GM21576 (cell line): ENCODE results near the gene IL19.

ENCODE experiments used
- ATAC-seq: cut with Tn5 transposase; IDR thresholded peaks from one replicate; pipeline ENCODE4 v1.9.1; 2021; ENCODE audit warnings: mild to moderate bottlenecking, moderate library complexity; ENCODE audit not compliant: unreplicated experiment

IL19 gene

DNA sequence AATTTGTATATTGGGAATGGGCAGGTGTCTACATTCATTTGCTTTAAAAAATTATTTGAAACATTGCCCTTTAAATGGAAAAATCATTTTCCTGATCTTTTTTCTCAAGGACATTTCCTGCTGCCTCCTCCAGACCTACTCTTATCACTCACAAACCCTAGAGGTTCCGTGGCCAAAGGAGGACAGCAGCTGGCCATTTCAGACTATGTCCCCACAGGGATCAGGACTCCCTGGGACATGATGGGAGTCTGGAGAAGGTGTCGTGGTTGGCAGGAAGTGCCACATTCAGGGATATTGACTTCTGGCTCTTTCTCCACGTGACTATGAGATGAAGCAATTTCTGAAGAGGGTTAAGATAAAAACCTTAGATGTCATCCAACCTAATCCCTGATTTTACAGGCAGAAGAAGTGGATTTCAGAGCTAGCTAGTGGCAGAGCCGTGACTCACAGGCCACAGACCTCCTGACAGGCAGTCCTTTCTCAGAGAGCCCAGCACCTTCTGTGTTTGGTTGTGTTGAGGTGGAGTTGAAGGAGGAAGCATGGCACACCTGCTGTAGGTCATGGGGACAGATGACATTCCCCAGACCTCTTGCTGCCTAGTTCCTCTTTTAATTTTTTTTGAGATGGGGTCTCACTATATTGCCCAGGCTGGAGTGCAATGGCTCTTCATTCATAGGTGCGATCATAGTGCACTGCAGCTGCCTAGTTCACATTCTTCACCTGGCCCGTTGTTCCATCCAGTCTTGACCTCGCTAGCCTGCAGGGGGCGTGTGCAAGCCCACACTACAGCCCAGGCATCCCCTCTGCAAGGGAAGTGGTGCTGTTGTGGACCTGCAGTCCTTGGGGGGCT lies 27.2 kb downstream of the IL19 start:
- no peak for ATAC-seq

- no peak for ATAC-seq
Observed at GRCh38 chr1:206798384-206798996, 27.9 kb downstream of the IL19 start.

DNA sequence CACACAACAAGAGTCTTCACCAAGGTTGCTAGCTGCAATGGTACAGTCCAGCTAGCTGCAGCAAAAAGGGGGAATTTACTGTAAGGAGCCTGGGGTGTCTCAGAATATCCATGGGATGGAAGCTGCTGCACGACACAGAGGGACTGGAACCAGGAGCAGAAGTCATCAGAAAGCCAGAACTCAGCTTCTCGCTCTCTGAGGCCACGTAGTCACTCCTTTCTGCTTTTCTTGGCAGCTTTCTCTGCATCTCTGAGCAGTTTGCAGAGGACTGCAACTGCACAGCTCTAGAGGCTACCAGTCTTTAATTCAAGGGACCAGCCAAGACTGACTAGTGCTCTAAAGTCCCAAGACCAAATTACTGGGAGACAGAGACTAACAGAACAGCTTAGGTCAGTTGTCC lies 28.7 kb downstream of the IL19 start:
- ATAC-seq, result no peak

DNA sequence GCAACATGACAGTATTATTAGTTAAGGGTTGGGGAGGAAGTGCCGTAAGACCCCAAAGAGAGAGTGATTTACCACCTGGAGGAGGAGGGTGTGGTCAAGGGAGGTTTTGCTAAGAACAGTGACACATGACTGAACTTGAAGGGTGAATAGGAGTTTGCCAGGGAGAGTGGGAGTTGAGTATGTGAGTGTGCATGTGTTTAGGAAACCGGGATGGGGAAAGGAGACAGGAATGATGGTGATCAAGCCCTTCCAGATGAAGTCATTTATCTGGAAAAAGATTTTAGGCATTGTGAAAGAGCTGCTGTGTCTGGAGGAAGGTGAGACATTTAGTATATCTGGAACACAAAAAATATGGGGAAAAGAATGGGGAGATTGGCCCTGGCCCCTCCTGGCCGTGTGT lies 29.8 kb downstream of the IL19 start:
- ATAC-seq, result no peak

DNA sequence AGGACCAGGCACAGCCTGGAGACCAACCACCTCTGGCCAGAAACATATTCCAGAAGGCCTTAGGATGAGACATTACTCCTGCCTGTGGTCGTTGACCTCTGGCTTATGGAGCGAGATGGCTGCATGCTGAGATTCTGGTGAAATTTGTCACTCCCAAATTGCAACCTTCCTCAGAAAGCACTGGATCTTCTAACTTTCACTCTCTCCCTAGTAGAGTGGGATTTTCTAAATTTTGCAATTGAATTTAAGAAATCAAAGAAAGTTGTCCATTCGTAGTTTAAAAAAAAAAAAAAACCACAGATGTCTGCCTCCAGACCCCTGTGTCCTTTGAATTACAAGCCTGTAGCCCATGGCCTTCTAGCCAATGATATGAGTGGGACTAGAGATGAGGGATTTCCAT lies 30.3 kb downstream of the IL19 start:
- no peak for ATAC-seq

- no peak for ATAC-seq
Observed at GRCh38 chr1:206801467-206801866, 30.9 kb downstream of the IL19 start.

DNA sequence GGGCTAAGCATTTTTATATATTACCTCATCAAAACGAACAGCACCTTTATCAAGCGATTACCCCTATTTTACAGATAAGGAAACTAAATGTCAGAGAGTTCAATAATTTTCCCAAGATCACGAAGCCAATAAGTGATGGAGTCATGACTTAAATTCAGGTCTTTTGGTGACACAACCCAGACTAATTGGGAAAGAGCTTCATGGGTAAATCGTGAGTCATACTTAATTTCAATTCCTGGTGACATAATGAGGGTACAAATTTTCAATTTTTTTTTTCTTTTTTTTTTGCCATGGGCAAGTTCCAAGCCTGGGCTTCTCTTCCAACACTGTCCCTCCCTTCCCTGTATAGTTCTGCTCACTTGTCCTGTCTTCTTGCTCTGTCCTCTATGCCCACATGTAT lies 31.8 kb downstream of the IL19 start:
- no peak for ATAC-seq

DNA sequence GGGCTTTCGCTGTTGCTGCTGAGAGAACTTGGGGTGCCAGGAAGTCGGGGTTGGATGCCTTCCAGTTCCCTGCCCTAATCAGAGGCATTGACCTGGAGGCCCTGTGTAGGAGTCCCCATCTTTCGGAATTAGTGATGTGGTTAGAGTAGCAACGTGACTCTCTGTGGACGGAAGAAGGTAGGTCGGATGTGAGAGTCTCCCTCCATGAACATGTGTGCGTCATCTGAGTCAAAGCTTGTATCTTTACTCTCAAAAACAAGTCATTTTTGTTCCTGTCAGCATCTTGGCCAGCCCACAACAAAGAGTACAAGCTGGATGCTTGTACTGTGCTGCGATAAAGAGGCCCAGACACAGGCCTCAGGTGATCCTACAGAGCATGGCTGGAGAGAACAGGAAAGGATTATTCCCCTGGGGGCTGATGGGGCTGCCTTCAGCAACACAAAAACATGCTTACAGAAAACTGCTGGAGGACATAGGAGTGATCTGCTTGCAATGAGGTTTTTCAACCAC lies 32.7 kb downstream of the IL19 start:
- peak; percentile 99 for ATAC-seq

- ATAC-seq, result no peak
Observed at GRCh38 chr1:206804156-206804737, 33.7 kb downstream of the IL19 start.

- ATAC-seq, result no peak
Observed at GRCh38 chr1:206805357-206805756, 34.8 kb downstream of the IL19 start.

- ATAC-seq, result peak; percentile 68
Observed at GRCh38 chr1:206808615-206809014, 38.0 kb downstream of the IL19 start.

GRCh38 chr1:206809504-206810084 lies 39.0 kb downstream of the IL19 start:
- ATAC-seq, result no peak

DNA sequence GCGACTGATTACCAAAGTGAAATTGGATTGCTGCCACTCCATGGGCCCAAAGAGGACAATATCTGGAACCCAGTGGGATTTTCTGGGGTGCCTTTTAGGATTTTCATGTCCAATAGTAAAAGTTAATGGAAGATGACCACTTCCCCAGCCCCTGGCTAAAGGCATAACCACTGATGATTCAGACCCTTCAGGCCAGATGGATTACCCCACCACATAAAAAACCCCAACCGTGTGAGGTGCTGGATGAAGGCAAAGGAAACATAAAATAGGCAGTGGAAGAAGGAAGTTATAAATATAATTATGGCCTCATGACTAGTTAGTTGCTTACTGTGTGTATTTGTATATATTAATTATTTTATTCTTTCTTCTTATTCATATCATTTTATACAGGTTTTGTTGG lies 41.9 kb downstream of the IL19 start:
- ATAC-seq, result no peak

- no peak for ATAC-seq
Observed at GRCh38 chr1:206814716-206815341, 44.3 kb downstream of the IL19 start.

DNA sequence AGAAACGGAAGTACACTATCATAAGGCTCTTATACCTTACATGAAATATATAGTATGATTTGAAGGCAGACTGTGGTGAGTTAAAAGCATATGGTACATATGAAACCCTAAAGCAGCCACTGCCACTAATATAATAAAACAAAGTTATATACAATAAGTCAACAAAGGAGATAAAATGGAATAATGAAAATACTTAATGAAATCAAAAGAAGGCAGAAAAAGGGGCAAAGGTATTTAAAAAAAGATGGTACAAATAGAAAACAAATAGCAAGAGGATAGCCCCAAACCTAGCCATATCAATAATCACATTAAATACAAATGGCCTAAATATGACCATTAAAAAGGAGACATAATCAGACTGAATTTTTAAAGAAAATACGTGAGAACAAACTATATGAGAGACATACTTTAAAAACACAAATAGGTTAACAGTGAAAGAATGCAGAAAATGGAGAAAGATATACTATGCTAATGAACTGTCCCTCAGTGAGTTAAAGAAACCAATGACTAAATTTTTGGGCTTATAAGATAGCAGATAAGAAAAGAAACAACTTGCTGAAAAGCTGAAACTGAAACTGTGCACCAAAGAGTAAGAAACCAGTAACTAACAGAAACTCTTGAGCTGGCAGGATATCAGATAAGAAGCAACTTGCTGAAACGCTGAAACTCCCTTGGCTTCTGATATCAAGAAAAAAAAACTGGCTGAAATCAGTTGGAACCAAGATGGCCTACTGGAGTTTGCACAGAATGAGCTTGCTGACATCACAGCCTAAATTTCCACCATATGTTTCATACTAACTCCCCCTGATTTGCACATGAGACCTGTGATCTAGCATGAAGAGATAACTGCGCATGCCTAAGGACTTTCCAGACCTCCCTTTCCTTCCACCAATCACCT lies 46.1 kb downstream of the IL19 start:
- ATAC-seq, result peak; percentile 73

DNA sequence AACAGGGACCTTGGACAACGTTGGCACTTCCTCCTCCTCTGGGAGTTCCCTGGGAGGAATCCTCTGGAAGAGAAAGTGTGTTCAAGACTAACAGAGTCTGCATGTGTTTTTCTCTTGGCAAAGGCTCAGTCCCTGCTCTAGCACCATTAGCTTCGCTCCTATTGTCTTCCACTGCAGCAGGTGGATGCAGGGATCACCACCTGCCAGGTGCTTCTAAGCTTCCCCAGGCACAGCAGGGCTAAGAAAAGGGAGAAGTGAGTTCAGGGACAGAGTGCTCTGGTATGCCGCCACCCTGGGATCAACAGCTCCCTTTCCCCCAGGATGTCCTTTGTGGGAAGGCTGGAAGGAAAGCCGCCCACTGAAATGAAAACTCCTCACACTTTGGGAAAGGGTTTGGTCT lies 50.9 kb downstream of the IL19 start:
- ATAC-seq, result no peak

- no peak for ATAC-seq
Observed at GRCh38 chr1:206823727-206824126, 53.2 kb downstream of the IL19 start.

GRCh38 chr1:206824331-206824730 lies 53.8 kb downstream of the IL19 start:
- no peak for ATAC-seq

DNA sequence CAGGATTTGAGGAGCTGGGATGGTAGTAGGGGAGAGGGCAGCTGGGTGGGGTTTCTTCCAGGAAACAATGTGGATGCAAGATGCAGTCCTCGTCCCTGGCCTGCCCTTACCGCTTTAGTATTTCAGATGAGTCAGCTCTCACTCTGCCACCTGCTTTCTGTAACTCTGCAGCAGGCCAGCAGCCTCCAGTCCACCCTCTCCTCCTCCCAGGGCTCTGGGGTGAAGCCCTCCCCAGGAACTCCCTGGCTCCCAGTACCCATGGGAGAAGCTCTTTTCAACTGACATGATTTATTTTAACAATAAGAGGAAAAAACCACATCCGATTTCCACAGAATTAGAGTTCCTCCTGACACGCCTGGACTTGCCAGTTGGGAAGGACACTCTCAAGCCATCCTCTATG lies 55.8 kb downstream of the IL19 start:
- ATAC-seq, result no peak

DNA sequence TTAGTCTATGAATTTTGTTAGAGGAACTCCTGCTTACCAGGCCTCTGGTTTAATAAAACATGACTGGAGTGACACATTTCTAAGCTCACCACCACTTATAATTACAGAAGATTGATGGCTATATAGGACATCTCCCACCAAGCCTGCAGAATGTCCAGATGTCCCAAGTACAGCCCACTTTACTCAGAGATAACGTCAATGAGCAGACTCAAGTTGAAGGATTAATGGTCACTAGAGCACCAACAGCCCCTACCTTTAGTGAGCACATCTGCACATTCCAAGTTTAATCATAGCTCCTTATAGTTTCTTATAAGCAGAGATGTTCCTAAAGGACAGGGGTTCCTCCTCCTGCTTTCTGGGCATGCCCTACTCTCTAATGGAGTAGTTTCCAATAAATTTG lies 57.5 kb downstream of the IL19 start:
- ATAC-seq, result no peak
